Activated T-helper 1 cell treated with anti-CD3 and anti-CD28 coated beads, Interleukin-12 subunit alpha, Interleukin-12 subunit beta, Interleukin-2, Interleukin-4 antibody, amounts not matched to agents 30 ng/mL and 10 ng/mL and 1 ng/mL, durations not matched to agents 14 hours and 24 hours and 36 hours (primary cell): ENCODE data around the gene NELFCD. TPM values are rescaled to one million over a fixed set of nuclear protein-coding genes. Genes with fewer than 3 reads are reported as not detected.
"Not testable (repeated sequence)": the region's sequence is repeated elsewhere in the genome, so short reads cannot be mapped to it uniquely, and the experiment has no call there.

Experiments
- DNase-seq: peaks from one replicate; pipeline ENCODE4 v3.0.0; 2021; ENCODE audit warnings: low spot score
- H3K27ac Mint-ChIP-seq: one replicate; pipeline ENCODE4 v1.8.0; 2021; ENCODE audit warnings: mild to moderate bottlenecking, mixed read lengths
- H3K27me3 Mint-ChIP-seq: one replicate; pipeline ENCODE4 v1.8.0; 2022; ENCODE audit warnings: mild to moderate bottlenecking, moderate library complexity, mixed read lengths; ENCODE audit not compliant: insufficient read depth
- H3K36me3 Mint-ChIP-seq: one replicate; pipeline ENCODE4 v1.8.0; 2021; ENCODE audit warnings: low read depth, mixed read lengths
- H3K4me1 Mint-ChIP-seq: one replicate; pipeline ENCODE4 v1.8.0; 2021; ENCODE audit warnings: low read depth, mixed read lengths
- H3K4me3 Mint-ChIP-seq: one replicate; pipeline ENCODE4 v1.8.0; 2021; ENCODE audit warnings: mild to moderate bottlenecking, moderate library complexity, mixed read lengths
- H3K9me3 Mint-ChIP-seq: one replicate; pipeline ENCODE4 v1.8.0; 2021; ENCODE audit warnings: mixed read lengths
- intact Hi-C: fragments of 100-400 bp; cut with micrococcal nuclease; formaldehyde crosslinking; loops from one replicate; pipeline ENCODE4 v1.15.1; 2024
- total RNA-seq: library from RNA; stranded (reverse); gene quantifications from 2 replicates; pipeline ENCODE4 v1.2.3, GENCODE V29; 2022

NELFCD gene
- total RNA-seq, 1 donor from 2014 or later = 121 TPM

DNA sequence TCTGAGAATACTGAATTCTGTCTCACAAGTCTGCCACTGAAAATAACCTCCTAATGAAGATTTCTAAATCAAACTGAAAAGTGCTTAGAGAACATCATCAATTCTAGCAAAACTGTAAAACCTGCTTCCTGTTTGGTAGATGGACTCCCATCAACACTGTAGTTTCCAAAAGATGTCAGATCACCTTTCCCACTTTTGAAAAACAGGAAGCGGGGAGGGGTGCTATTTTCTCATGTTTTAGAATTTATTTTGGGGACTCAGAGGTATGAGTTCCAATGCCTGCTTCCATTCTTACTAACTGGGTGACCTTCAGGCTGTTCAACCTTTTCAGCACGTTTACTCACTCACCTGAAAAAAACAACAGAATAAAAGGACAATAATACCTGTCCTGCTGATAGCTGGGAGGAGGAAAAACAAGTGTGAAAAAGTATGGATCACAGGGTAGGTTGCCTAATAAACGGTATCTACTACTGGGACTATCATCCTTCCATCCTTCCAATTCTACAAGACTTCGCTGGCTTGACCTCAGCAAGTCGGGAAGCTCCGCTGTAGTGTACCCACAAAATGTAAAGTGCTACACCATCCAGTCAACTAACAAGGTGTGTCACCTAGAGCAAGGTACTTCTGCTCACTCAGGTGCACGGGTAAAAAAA lies 50.0 kb downstream of the NELFCD start:
- intact Hi-C loops = loop anchor here (5.0 kb wide), 2 partner anchors 379 to 1639 kb away; partner anchors contain the start of genes RBM38 and STX16
- H3K9me3 Mint-ChIP-seq = no peaks in the 10 kb centered on the region
- peak overlapping the region; percentile 94 for H3K27ac Mint-ChIP-seq
- DNase-seq = no peak
- peaks cover 67% of the 10 kb centered on the region for H3K36me3 Mint-ChIP-seq
- H3K4me1 Mint-ChIP-seq = peaks cover 61% of the 10 kb centered on the region
- H3K4me3 Mint-ChIP-seq = peak overlapping the region; percentile 90
- no peaks in the 10 kb centered on the region for H3K27me3 Mint-ChIP-seq

DNA sequence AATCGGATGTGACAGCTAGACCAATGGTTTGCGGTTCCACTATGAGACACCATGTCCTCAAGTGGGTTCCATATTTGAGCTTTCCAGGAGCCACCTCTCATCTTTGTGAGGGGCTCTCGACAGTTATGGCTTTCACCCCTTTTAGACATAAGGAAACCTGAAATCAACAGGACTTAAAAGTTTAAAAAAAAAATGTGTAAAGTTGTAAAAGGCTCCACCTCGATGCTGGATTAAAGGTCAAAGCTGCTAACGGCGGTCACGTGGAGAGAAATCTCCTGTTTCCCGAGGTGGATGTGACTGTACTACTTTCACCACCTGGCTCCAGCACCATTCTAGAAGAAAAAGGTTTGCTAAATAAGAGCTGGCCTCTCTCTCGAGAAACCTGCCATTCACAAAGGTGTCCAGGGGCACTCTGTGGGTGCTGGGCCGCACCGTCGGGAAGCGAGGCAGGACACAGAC lies 50.5 kb downstream of the NELFCD start:
- Mint-ChIP-seq H3K36me3 (peaks cover 67% of the 10 kb centered on the region), H3K27ac (peak overlapping the region; percentile 94), H3K27me3 (no peaks in the 10 kb centered on the region), H3K4me1 (peaks cover 60% of the 10 kb centered on the region), H3K4me3 (peak overlapping the region; percentile 90), H3K9me3 (no peaks in the 10 kb centered on the region)
- no peak for DNase-seq
- intact Hi-C loops = loop anchor here (1.0 to 5.0 kb wide), 9 partner anchors 11 to 1639 kb away; partner anchors contain the start of genes CTSZ, NELFCD, PRELID3B and RAB22A

- peak within 1 kb of the TSS; percentile 90 for H3K4me3 Mint-ChIP-seq
- no peaks in the 10 kb centered on the region for H3K9me3 Mint-ChIP-seq
- no peaks in the 10 kb centered on the region for H3K27me3 Mint-ChIP-seq
- intact Hi-C loops = loop anchor here (1.0 to 5.0 kb wide), 9 partner anchors 10 to 1640 kb away; partner anchors contain the start of genes CTSZ, NELFCD, PRELID3B and RAB22A
- H3K27ac Mint-ChIP-seq = peak within 1 kb of the TSS; percentile 94
- H3K4me1 Mint-ChIP-seq = peaks cover 60% of the 10 kb centered on the region
- peaks cover 68% of the 10 kb centered on the region for H3K36me3 Mint-ChIP-seq
- peak; percentile 96 for DNase-seq
Observed at GRCh38 chr20:59032023-59032712, 51.1 kb downstream of the NELFCD start, which contains the start of gene ATP5F1E. Gene ATP5F1E (minus strand): TSS chr20:59032335. CDS start chr20:59032251, 84 bp downstream.

DNA sequence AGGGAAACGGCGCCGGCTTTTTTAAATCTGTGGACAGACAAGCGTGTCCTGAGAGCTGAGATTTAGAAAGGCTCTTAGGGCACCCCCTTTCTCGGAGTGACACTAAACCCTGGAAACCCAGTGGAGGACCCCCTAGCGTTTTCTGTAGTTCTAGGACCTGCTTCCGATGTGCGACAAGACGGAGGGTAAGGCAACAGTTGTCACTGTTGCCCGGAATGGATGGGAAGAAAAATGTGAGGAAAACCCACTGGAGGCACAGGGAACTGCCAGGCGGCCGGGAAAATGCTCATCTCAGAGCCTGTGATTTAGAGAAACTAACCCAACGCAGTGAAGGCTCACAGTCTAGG lies 51.6 kb downstream of the NELFCD start:
- intact Hi-C loops = loop anchor here (1.0 to 5.0 kb wide), 9 partner anchors 10 to 1640 kb away; partner anchors contain the start of genes CTSZ, NELFCD, PRELID3B and RAB22A
- Mint-ChIP-seq H3K27me3 (no peaks in the 10 kb centered on the region), H3K27ac (peak overlapping the region; percentile 89), H3K4me1 (peaks cover 60% of the 10 kb centered on the region), H3K4me3 (peak overlapping the region; percentile 90), H3K36me3 (peaks cover 65% of the 10 kb centered on the region), H3K9me3 (no peaks in the 10 kb centered on the region)
- DNase-seq = no peak

- H3K4me3 Mint-ChIP-seq = peak overlapping the region; percentile 90
- peaks cover 64% of the 10 kb centered on the region for H3K36me3 Mint-ChIP-seq
- no peak for DNase-seq
- H3K27ac Mint-ChIP-seq = peak overlapping the region; percentile 89
- no peaks in the 10 kb centered on the region for H3K27me3 Mint-ChIP-seq
- H3K4me1 Mint-ChIP-seq = peaks cover 60% of the 10 kb centered on the region
- intact Hi-C loops = loop anchor here (2.0 to 5.0 kb wide), 3 partner anchors 381 to 1641 kb away; partner anchors contain the start of genes RAB22A, RBM38 and STX16
- H3K9me3 Mint-ChIP-seq = no peaks in the 10 kb centered on the region
Observed at GRCh38 chr20:59033093-59033492, 52.0 kb downstream of the NELFCD start.

DNA sequence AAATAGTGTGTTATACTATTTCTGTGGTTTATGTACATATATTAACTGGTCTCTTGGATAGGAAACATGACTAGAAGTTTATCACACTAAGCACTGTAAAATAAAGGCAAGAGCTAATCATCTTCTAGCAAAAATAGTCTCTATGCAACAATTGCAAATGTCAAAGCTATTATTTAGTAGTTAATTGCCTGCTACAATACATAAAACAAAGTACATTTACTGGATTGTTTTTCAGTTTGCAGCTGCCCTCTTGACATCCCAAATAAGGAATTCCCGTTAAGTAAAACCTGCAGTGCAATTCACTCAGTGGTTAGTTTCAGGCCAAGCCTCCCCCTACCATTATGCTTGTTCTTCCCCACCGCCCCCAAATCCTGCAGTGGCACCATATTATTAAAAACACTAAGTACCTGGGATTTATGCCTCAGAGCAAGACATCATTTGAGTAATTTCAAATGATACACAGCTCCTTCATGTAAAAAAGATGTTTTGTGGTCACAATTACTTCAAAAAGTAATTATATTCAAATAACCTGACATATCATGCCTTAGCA lies 52.6 kb downstream of the NELFCD start:
- Mint-ChIP-seq H3K27ac (no peak overlapping the region), H3K4me1 (peaks cover 57% of the 10 kb centered on the region)
- DNase-seq = no peak

GRCh38 chr20:59035381-59035780 lies 54.3 kb downstream of the NELFCD start:
- Mint-ChIP-seq H3K4me1 (peaks cover 57% of the 10 kb centered on the region), H3K27me3 (no peaks in the 10 kb centered on the region), H3K36me3 (peaks cover 59% of the 10 kb centered on the region), H3K9me3 (no peaks in the 10 kb centered on the region), H3K27ac (no peak overlapping the region), H3K4me3 (no peak overlapping the region)
- DNase-seq = no peak
- intact Hi-C loops = no loop called here

More for the DNA sequence above, 52.6 kb downstream of the NELFCD start:
- Mint-ChIP-seq H3K36me3 (peaks cover 61% of the 10 kb centered on the region), H3K9me3 (no peaks in the 10 kb centered on the region), H3K27me3 (no peaks in the 10 kb centered on the region), H3K4me3 (peak overlapping the region; percentile 65)
- intact Hi-C loops = loop anchor here (2.0 to 5.0 kb wide), 3 partner anchors 381 to 1641 kb away; partner anchors contain the start of genes RAB22A, RBM38 and STX16

- H3K27ac Mint-ChIP-seq = no peak overlapping the region
- intact Hi-C loops = no loop called here
- H3K27me3 Mint-ChIP-seq = no peaks in the 10 kb centered on the region
- H3K4me3 Mint-ChIP-seq = no peak overlapping the region
- peaks cover 56% of the 10 kb centered on the region for H3K36me3 Mint-ChIP-seq
- DNase-seq = no peak
- no peaks in the 10 kb centered on the region for H3K9me3 Mint-ChIP-seq
- H3K4me1 Mint-ChIP-seq = peaks cover 56% of the 10 kb centered on the region
Observed at GRCh38 chr20:59037386-59037785, 56.3 kb downstream of the NELFCD start.

DNA sequence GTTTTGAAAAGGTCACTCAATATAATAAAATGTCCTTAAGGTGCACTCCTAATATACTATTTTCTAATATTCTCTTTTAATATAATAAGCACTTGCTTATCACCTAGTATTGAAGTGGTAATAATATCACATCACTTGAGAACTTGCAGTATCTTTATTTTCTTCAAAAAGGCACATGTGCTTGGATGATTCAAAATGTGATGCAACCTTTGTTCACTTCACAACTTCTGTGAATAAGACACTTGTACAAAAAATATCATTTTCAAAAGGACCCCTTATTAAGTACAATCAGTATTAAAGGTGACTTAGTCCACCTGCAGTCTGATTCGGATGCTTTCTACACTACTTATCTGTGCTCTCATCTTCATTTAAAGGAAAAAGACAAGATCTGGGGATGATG lies 58.2 kb downstream of the NELFCD start:
- H3K4me1 Mint-ChIP-seq = peaks cover 61% of the 10 kb centered on the region
- no peaks in the 10 kb centered on the region for H3K27me3 Mint-ChIP-seq
- H3K4me3 Mint-ChIP-seq = peak overlapping the region; percentile 59
- DNase-seq = no peak
- peaks cover 47% of the 10 kb centered on the region for H3K36me3 Mint-ChIP-seq
- peak overlapping the region; percentile 33 for H3K27ac Mint-ChIP-seq
- H3K9me3 Mint-ChIP-seq = no peaks in the 10 kb centered on the region
- intact Hi-C loops = no loop called here

DNA sequence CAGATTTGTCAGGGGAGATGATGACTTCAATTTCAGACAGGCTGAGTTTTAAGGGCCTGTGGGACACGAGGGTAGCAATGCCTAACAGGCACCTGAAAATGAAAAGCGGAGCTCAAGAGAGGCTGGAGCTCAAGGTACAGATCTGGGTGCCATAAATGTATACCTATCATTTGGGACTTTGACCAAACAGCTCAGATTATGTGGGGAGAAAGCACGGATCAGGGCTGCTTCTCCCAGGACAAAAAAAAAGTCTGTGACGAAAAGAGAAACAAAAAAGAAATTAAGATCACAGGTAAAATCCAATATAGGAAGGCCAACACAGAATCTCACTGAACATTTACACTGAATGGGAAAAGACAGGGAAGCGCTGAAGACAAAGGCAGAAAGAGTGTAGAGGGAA lies 59.6 kb downstream of the NELFCD start:
- Mint-ChIP-seq H3K4me1 (peaks cover 57% of the 10 kb centered on the region), H3K9me3 (no peaks in the 10 kb centered on the region), H3K27me3 (no peaks in the 10 kb centered on the region), H3K27ac (peak overlapping the region; percentile 59), H3K36me3 (peaks cover 37% of the 10 kb centered on the region), H3K4me3 (peak overlapping the region; percentile 93)
- intact Hi-C loops = no loop called here
- DNase-seq = no peak

- H3K27me3 Mint-ChIP-seq = not testable (repeated sequence)
- H3K36me3 Mint-ChIP-seq = peaks cover 31% of the 10 kb centered on the region
Observed at GRCh38 chr20:59041487-59041886, 60.4 kb downstream of the NELFCD start.

DNA sequence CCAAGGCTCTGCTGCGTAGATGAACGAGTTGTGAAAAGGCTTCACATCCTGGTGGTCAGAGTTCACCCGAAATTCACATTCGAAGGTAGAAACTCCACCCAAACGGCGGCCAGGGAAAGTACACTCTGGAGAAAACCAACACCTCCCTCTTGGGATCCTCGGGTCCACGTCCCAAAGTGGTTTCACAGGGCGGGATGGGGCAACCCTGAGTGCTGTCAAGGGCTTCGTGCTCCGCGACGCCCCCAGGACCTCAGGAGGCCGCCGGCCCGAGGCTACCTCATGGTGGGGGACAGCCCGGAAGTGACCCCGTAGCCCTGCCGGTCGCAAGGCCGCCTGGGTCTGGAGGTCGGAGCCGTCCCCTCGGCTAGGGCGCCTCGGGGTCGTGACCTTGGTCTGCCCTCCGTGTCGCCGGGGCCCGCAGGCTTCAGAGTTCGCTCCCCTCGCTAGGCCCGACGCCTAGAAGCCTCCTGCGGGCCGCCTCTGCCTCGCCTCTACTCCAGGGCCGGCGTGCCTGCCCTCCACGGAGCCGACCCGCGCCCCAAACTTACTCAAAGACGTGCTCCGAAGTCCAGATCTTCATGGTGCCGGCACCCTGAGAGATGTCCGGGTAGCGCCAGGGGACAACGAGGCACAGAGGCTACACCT lies 61.2 kb downstream of the NELFCD start, which contains the start of gene PRELID3B:
Gene PRELID3B (minus strand): TSS at position 636 of the 645 bp plus-strand sequence. CDS start 56 bp downstream, at position 580.
- H3K4me3 Mint-ChIP-seq = peak within 1 kb of the TSS; percentile 93
- no peaks in the 10 kb centered on the region for H3K9me3 Mint-ChIP-seq
- H3K36me3 Mint-ChIP-seq = peaks cover 24% of the 10 kb centered on the region
- intact Hi-C loops = loop anchor here (1.0 to 2.0 kb wide), 5 partner anchors 10 to 653 kb away; partner anchors contain the start of genes ATP5F1E, NELFCD and VAPB
- peaks cover 47% of the 10 kb centered on the region for H3K4me1 Mint-ChIP-seq
- H3K27ac Mint-ChIP-seq = peak within 1 kb of the TSS; percentile 94
- no peaks in the 10 kb centered on the region for H3K27me3 Mint-ChIP-seq
- peak; percentile 31 for DNase-seq

More at GRCh38 chr20:59041487-59041886, 60.4 kb downstream of the NELFCD start:
- DNase-seq, H3K9me3 Mint-ChIP-seq, intact Hi-C loops: not testable (repeated sequence)
- Mint-ChIP-seq H3K4me1 (peaks cover 54% of the 10 kb centered on the region), H3K27ac (peak overlapping the region; percentile 59), H3K4me3 (peak overlapping the region; percentile 93)
